Kasumi-1 (cell line): ENCODE measurements around the gene DOHH.

ENCODE experiments used
- DNase-seq, 2 experiments: peaks; one replicate each; lab custom pipeline; 2025; lab: John Stamatoyannopoulos, UW

DOHH gene

GRCh38 chr19:3478409-3479176 is 21.9 kb downstream of the DOHH start:
- peak; percentile 81 to 88 for DNase-seq

- DNase-seq: peak in 1 of 2 experiments; percentile 16
Observed at GRCh38 chr19:3477951-3478350, 22.5 kb downstream of the DOHH start.

- DNase-seq: no peak
Observed at GRCh38 chr19:3477506-3477905, 23.0 kb downstream of the DOHH start.

- no peak for DNase-seq
Observed at GRCh38 chr19:3476830-3477229, 23.6 kb downstream of the DOHH start.

DNA sequence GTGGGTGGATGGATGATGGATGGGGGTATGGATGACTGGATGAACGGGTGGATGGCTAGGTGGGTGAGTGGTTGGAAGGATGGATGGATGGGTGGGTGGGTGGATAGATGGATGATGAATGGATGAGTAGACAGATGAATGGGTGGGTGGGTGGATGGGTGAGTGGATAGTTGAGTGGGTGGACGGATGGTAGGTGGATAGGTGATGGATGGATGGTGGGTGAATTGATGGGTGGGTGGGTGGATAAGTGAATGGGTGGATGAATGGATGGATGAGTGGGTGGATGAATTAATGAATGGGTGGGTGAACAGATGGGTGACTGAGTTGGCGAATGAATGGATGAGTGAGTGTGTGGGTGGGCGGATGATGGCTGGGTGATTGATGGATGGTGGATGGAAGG is 25.0 kb downstream of the DOHH start:
- DNase-seq: no peak

DNA sequence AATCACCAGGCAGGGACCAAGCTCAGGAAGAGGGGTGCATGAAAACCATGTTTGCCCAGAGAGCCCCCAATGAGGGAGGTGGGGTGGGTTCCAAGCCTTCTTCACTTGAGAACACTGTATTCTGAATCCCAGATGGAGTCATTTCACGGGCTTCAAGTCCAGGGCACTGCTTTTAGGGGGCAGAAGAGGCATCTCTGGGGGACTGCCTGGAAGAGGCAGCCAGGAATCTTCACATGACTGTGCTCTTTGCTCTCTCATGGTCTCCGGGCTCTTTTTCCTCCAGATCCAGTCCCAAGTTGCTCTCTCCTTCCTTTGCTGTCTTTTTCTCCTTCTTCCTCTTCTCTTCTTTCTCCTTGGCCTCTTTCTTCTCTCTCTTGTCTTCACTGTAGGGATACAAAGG is 25.9 kb downstream of the DOHH start:
- DNase-seq: no peak

DNA sequence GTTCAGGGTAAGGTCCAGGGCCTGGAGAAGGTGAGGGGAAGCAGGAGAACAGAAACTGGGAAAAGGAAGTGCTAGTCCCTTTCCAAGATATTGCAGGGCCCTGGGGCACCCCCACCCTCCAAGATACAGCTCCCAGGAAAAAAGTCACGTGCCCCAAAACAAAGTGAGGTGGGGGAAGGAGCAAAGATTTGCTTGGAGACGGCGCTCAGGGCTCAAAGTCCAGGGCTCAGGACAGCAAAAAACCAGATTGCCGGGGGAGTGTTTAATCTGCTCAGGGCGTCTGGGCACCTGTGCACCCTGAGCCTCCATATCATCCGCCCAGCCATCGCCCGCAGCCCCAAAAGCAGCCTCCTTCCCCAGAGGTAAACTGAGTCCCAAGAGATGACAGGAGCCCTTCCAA is 26.5 kb downstream of the DOHH start:
- DNase-seq: no peak

DNA sequence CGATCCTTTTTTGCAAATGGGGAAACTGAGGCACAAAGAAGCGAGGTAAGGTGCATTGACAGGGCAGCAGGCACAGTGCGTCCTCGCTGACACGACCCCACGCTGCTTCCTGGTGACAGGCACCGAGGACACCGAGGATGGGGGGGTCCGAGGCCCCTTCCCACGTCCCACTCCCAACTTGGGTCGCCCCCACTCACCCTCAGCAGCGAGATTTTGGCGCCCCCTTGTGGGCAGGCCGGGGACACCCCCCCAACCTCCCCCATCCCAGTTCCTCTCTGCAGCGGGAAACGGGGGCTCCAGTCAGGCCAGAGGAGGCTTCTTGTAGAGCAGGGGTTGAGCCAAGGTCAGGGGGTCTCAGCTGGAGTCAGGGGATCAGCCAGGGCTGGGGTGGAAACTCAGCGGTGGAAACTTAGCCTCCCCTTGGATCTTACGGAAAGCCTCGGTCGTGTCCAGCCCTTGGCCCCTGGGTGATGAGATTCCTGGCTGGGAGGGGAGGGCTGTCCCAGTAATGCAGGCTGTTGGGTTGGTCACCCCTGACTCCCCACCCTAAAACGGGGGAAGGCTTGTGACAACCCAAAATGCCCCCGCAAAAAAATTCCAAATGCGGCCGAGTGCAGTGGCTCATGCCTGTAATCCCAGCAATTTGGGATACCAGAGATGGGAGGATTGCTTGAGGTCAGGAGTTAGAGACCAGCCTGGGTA is 28.4 kb downstream of the DOHH start:
- no peak for DNase-seq

DNA sequence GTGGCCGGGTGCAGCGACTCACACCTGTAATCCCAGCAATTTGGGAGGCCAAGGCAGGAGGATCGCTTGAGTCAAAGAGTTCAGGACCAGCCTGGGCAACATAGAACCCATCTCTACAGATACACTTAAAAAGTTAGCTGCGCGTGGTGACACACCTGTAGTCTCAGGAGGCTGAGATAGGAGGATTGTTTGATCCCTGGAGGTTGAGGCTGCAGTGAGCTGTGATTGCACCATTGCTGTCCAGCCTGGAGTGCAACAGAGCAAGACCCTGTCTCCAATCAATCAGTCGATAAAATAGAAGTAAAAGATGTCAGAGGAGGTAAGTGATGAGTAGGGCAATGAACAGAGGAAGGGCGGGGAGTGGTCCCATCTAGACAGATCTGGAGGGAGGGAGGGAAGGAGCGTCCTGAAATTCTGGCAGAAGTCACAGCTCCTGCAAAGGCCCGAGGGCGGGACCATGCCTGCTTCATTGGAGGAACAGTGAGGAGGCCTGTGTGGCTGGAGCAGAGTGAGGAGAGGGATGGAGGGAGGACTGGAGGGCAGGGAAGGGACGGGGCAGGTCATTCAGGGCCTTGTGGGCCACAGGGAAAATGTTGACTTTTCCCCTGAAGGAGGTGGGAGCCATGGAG is 29.9 kb downstream of the DOHH start:
- DNase-seq: no peak

- no peak for DNase-seq
Observed at GRCh38 chr19:3469638-3470499, 30.6 kb downstream of the DOHH start.

DNA sequence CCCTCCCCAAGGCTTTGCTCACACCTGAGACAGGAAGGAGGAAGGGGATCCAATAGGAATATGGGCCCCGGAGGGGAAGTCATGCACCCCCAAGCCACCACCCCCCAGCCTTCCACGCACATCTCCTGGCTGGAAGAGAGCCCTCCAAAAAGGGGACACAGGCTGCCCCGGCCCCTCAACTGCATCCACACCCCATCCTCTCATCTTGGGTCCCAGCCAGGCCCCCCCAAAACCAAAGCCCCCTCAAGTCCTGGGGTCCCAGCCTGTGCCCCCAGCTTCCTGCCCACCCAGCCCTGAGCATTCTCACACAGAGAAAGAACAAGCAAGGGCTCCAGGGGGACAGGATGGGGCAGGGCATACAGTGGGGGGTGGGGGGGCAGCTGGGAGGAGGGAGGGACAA is 32.3 kb downstream of the DOHH start:
- no peak for DNase-seq

GRCh38 chr19:3467437-3468198 is 32.9 kb downstream of the DOHH start:
- no peak for DNase-seq

DNA sequence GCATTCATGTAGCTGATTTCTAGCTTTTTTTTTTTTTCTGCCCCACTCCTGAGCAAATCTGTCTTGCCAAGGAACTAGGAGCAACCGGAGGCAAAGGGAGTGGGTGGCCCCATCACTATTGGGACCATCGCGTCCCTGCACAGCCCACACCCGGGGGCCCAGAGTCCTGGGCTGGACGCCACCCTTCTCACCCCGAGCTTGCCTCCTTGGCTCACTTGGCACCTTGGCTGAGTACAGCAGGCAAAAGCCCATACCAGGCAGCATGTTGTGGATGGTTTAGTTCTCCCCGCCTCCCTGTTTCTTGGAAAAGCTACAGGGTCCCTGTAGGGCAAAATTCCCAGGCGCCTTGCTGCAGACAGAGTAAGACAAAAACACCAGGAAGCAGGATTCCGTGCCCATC is 33.8 kb downstream of the DOHH start:
- no peak for DNase-seq

DNA sequence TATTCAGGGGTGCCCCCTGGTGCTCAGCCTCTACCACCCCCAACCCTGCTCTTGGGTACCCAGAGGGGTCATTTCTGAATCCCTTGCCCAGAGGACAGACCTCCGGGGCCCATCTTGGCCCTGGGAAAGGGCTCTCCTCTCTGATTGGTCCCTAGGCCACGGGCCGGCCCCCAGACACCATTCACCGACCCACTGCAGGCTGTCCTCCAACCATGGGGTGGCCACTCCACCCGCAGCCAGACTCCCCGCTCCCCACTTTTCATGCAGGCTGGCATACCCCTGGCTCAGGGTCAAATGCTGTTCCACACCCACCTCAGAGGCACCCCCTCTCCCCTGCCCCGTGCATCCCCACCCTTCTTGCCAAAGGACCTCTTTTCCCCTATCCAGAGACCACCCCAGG is 34.9 kb downstream of the DOHH start:
- no peak for DNase-seq

- no peak for DNase-seq
Observed at GRCh38 chr19:3464587-3465235, 35.8 kb downstream of the DOHH start.

GRCh38 chr19:3463714-3464586 is 36.5 kb downstream of the DOHH start:
- no peak for DNase-seq

GRCh38 chr19:3462991-3463713 is 37.3 kb downstream of the DOHH start:
- no peak for DNase-seq

DNA sequence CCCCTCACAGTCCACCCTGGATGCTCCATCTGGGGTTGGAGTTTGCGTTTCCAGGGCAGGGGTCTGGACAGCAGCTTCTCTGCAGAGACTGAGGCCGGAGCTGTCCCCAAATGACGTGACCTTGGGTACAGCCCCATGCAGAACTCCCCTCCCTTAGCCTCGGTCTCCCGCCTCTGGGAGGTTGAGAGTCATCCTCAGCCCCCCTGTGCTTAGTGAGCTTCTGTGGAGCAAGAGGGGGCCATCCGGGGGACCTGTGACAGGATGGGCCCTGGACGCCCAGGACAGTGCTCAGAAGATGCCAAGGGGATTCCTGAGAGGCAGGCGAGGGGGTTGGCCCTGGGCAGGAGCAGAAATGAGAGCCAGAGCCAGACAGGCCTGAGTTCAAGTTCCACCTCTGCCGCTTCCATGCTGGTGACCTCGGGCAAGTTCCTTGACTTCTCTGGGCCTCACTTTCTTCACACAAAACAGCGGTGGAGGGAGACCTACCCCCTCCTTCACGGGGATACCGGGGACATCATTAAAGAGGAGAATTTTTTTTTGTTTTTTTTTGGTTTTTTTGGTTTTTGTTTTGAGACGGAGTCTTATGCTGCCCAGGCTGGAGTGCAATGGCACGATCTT is 40.4 kb downstream of the DOHH start:
- no peak for DNase-seq
